GM12878 (cell line): ENCODE results near the gene INPP4B. TPM values are rescaled to one million over a fixed set of nuclear protein-coding genes. Genes with fewer than 3 reads are reported as not detected.

Experiments used
- ATAC-seq: fragments of 200-7000 bp; cut with Tn5 transposase; 3 replicates; pipeline ENCODE4 v1.9.1; 2020; ENCODE audit warnings: mild to moderate bottlenecking, moderate library complexity
- BruUV-seq: library from RNA; stranded (reverse); fragments of 400-500 nt; replicated peaks from 2 replicates; lab custom pipeline; 2021; lab: Mats Ljungman, UMichigan
- CTCF ChIA-PET: fragments of 300-600 bp; sonication (Branson Sonifier 250); formaldehyde crosslinking; extraction: SDS; loops from one replicate; lab custom pipeline; 2021; ENCODE audit warnings: inconsistent platforms; lab: Yijun Ruan, JAX
- POLR2A ChIA-PET: fragments of 350-600 bp; formaldehyde crosslinking; extraction: SDS; loops from one replicate; lab custom pipeline; 2021; ENCODE audit warnings: inconsistent platforms; lab: Charles Lee
- RAD21 ChIA-PET: fragments of 300-600 bp; sonication (Branson Sonifier 250); formaldehyde crosslinking; loops from one replicate; lab custom pipeline; 2023; ENCODE audit warnings: antibody characterized with exemption; ENCODE audit not compliant: unreplicated experiment; lab: Charles Lee
- SMC1A ChIA-PET: fragments of 300-600 bp; sonication (Branson Sonifier 250); formaldehyde crosslinking; loops from one replicate; lab custom pipeline; 2023; ENCODE audit not compliant: unreplicated experiment, uncharacterized antibody; lab: Charles Lee
- DNase-seq: peaks from one replicate; pipeline ENCODE4 v3.0.0-alpha.2; 2011; ENCODE audit warnings: low read depth, low spot score
- FAIRE-seq: peaks from 3 replicates; lab custom pipeline; 2011; peaks lifted over from hg19 to GRCh38; lab: Jason Lieb, UNC
- H2AFZ ChIP-seq: 2 replicates; pipeline ENCODE4 v1.6.0; 2011; ENCODE audit warnings: low read depth, low read length, control low read depth; ENCODE audit not compliant: control insufficient read depth
- H3K27ac ChIP-seq: 2 replicates; pipeline ENCODE4 v1.5.1; 2011; ENCODE audit warnings: control low read depth; ENCODE audit not compliant: control insufficient read depth, insufficient read depth
- H3K27me3 ChIP-seq, 2 experiments: replicated peaks in 1 of 2; 2 replicates each; pipeline versions ENCODE4 v1.6.0 to v1.6.1; 2011; ENCODE audit warnings: low read length in 1 of 2; ENCODE audit not compliant: control insufficient read depth in 2 of 2, insufficient read depth in 2 of 2
- H3K36me3 ChIP-seq, 2 experiments: 2 replicates each; pipeline ENCODE4 v1.5.1; 2011; ENCODE audit warnings: low read length in 1 of 2; ENCODE audit not compliant: control insufficient read depth in 2 of 2, insufficient read depth in 2 of 2
- H3K4me1 ChIP-seq: 2 replicates; pipeline ENCODE4 v1.6.1; 2011; ENCODE audit warnings: mild to moderate bottlenecking, low read length, moderate library complexity, mixed read lengths; ENCODE audit not compliant: control insufficient read depth, insufficient read depth
- H3K4me2 ChIP-seq: 2 replicates; pipeline ENCODE4 v1.6.0; 2011; ENCODE audit warnings: control low read depth; ENCODE audit not compliant: control insufficient read depth, insufficient read depth
- H3K4me3 ChIP-seq: fragments of 200-600 bp; sonication (generic); 2 replicates; pipeline ENCODE4 v1.5.1; 2016
- H3K79me2 ChIP-seq: 2 replicates; pipeline ENCODE4 v1.6.0; 2011; ENCODE audit warnings: low read length; ENCODE audit not compliant: control insufficient read depth, insufficient read depth
- H3K9ac ChIP-seq: 2 replicates; pipeline ENCODE4 v1.8.0; 2011; ENCODE audit warnings: low read length, control low read depth, mixed read lengths; ENCODE audit not compliant: control insufficient read depth, insufficient read depth
- H3K9me3 ChIP-seq: replicated peaks from 3 replicates; pipeline ENCODE4 v1.5.1; 2011; ENCODE audit warnings: mild to moderate bottlenecking, low read length; ENCODE audit not compliant: control insufficient read depth, insufficient read depth
- H4K20me1 ChIP-seq: 2 replicates; pipeline ENCODE4 v1.6.0; 2011; ENCODE audit not compliant: control insufficient read depth, insufficient read depth
- E2F4 ChIP-seq: IDR thresholded peaks from 2 replicates; pipeline ENCODE4 v1.6.1; 2012; ENCODE audit warnings: low read depth, low read length, improper control_type of control experiment
- RAD21 ChIP-seq: IDR thresholded peaks from 2 replicates; pipeline ENCODE4 v1.6.1; 2011; ENCODE audit warnings: mild to moderate bottlenecking, low read depth, low read length, moderate library complexity; ENCODE audit not compliant: insufficient read depth
- ZNF24 ChIP-seq: fragments of 450-650 bp; IDR thresholded peaks from 2 replicates; pipeline ENCODE4 v1.6.1; 2017; ENCODE audit warnings: antibody characterized with exemption, mild to moderate bottlenecking
- WGBS: methylation state at CpG from one replicate; pipeline ENCODE4 v1.1.6; 2016; ENCODE audit warnings: low lambda C conversion rate; ENCODE audit not compliant: insufficient replicate concordance, insufficient coverage; ENCODE audit errors: missing lambda C conversion rate; 5-methylcytosine and 5-hydroxymethylcytosine counted together
- in situ Hi-C: fragments of 300-500 bp; cut with MboI; formaldehyde crosslinking; loops from 9 replicates; pipeline ENCODE4 v1.14.3; 2018; ENCODE audit warnings: mixed read lengths
- intact Hi-C: fragments of 100-400 bp; cut with micrococcal nuclease; formaldehyde crosslinking; loops from one replicate; pipeline ENCODE4 v1.14.2; 2022; ENCODE audit not compliant: unreplicated experiment
- polyA plus RNA-seq, 11 experiments: library from polyadenylated mRNA; depleted of rRNA in 4 of 11; unstranded in 6 of 11; stranded (reverse) in 5 of 11; fragments of >200 nt; fragmentation: Nextera tagmentation in 4 of 11; fragmentation: Illumina TruSeq in 1 of 11; extraction: Ambion mirVana in 4 of 11; extraction: Trizol in 1 of 11; gene quantifications; 1 replicate in 1 of 11; 2 replicates in 10 of 11; pipeline versions ENCODE4 v1.2.1 to v1.2.3, GENCODE V29; 2011 to 2016; ENCODE audit warnings: inconsistent platforms in 2 of 11, missing spikeins in 2 of 11, low read depth in 1 of 11
- total RNA-seq, 4 experiments: library from RNA; depleted of rRNA in 3 of 4; stranded (reverse); fragments of >200 nt in 3 of 4; fragmentation: Illumina TruSeq in 1 of 4; extraction: Trizol in 1 of 4; gene quantifications; 2 replicates each; pipeline versions ENCODE4 v1.2.1 to v1.2.3, GENCODE V29; 2013 to 2021

Gene INPP4B
- total and polyA plus RNA-seq, 10 of the 15 experiments (the other 5 are each of a cell fraction or from before 2014, with no cell fraction given) = 0.53 to 11.2 (median 0.95) TPM

GRCh38 chr4:142706381-142706780 is 139.7 kb downstream of the INPP4B start (continued):
- TF ChIP-seq E2F4 = no peak

GRCh38 chr4:142705820-142706219 is 140.3 kb downstream of the INPP4B start:
- FAIRE-seq (no peak), DNase-seq (no peak), ATAC-seq (no peak)
- ChIA-PET POLR2A (no interaction called here), RAD21 (no interaction called here), CTCF (interaction anchor here (0.6 to 0.9 kb wide), 2 partner anchors 13 to 355 kb away, joined by 3 read pairs; no protein-coding TSS in a partner anchor), SMC1A (no interaction called here)
- intact Hi-C loops = no loop called here
- Histone ChIP-seq H3K4me2 (no peak overlapping the region), H3K9ac (no peak overlapping the region), H3K27me3 (no peaks in the 10 kb centered on the region), H3K79me2 (no peaks in the 10 kb centered on the region), H2AFZ (no peak overlapping the region), H3K27ac (no peak overlapping the region), H3K4me1 (no peaks in the 10 kb centered on the region), H3K36me3 (no peaks in the 10 kb centered on the region), H4K20me1 (no peaks in the 10 kb centered on the region), H3K9me3 (no peaks in the 10 kb centered on the region; the same call in 2 of the 3 replicates), H3K4me3 (no peak overlapping the region)
- no TSS peak for BruUV-seq
- WGBS = 0% methylated on average over 1 of the region's 1 CpG
- in situ Hi-C loops = loop anchor here (25.0 kb wide), 1 partner anchor 569 kb away; no protein-coding TSS in a partner anchor
- TF ChIP-seq RAD21 = no peak
- TF ChIP-seq ZNF24 = no peak
